Measurements from ENCODE around the gene SPINK4. TPM values are rescaled to one million over a fixed set of nuclear protein-coding genes. Genes with fewer than 3 reads are reported as not detected.

The SPINK4 gene
- total RNA-seq, 1 donor from 2014 or later: not detected

- Mint-ChIP-seq H3K36me3 (ENCODE audit: unreplicated experiment) (peaks cover 23% of the 10 kb centered on the region), H3K27ac (ENCODE audit: unreplicated experiment) (no peak overlapping the region), H3K4me1 (ENCODE audit: unreplicated experiment) (no peaks in the 10 kb centered on the region), H3K9me3 (ENCODE audit: unreplicated experiment) (no peaks in the 10 kb centered on the region), H3K27me3 (ENCODE audit: unreplicated experiment) (no peaks in the 10 kb centered on the region), H3K4me3 (ENCODE audit: unreplicated experiment) (no peak overlapping the region)
- no peak for DNase-seq (ENCODE audit: extremely low spot score, unreplicated experiment)
- TF ChIP-seq CTCF (IDR thresholded peaks at IDR 0.05): no peak
Observed at GRCh38 chr9:33249983-33250382, 10.0 kb downstream of the SPINK4 start.

- H3K4me1 Mint-ChIP-seq (ENCODE audit: unreplicated experiment): no peaks in the 10 kb centered on the region
- peaks cover 24% of the 10 kb centered on the region for H3K36me3 Mint-ChIP-seq (ENCODE audit: unreplicated experiment)
- H3K4me3 Mint-ChIP-seq (ENCODE audit: unreplicated experiment): no peak overlapping the region
- H3K27me3 Mint-ChIP-seq (ENCODE audit: unreplicated experiment): no peaks in the 10 kb centered on the region
- no peak for TF ChIP-seq CTCF (IDR thresholded peaks at IDR 0.05)
- H3K27ac Mint-ChIP-seq (ENCODE audit: unreplicated experiment): no peak overlapping the region
- DNase-seq (ENCODE audit: extremely low spot score, unreplicated experiment): no peak
- H3K9me3 Mint-ChIP-seq (ENCODE audit: unreplicated experiment): no peaks in the 10 kb centered on the region
Observed at GRCh38 chr9:33250458-33250995, 10.6 kb downstream of the SPINK4 start.

- Mint-ChIP-seq H3K27me3 (ENCODE audit: unreplicated experiment) (no peaks in the 10 kb centered on the region), H3K9me3 (ENCODE audit: unreplicated experiment) (no peaks in the 10 kb centered on the region), H3K27ac (ENCODE audit: unreplicated experiment) (no peak overlapping the region), H3K4me1 (ENCODE audit: unreplicated experiment) (no peaks in the 10 kb centered on the region), H3K4me3 (ENCODE audit: unreplicated experiment) (no peak overlapping the region), H3K36me3 (ENCODE audit: unreplicated experiment) (peaks cover 42% of the 10 kb centered on the region)
- DNase-seq (ENCODE audit: extremely low spot score, unreplicated experiment): no peak
- TF ChIP-seq CTCF (IDR thresholded peaks at IDR 0.05): no peak
Observed at GRCh38 chr9:33254211-33254610, 14.2 kb downstream of the SPINK4 start.

GRCh38 chr9:33255014-33255413, 15.0 kb downstream of the SPINK4 start:
- no peak for TF ChIP-seq CTCF (IDR thresholded peaks at IDR 0.05)
- H3K27ac Mint-ChIP-seq (ENCODE audit: unreplicated experiment): no peak overlapping the region
- H3K4me3 Mint-ChIP-seq (ENCODE audit: unreplicated experiment): no peak overlapping the region
- peaks cover 46% of the 10 kb centered on the region for H3K36me3 Mint-ChIP-seq (ENCODE audit: unreplicated experiment)
- H3K27me3 Mint-ChIP-seq (ENCODE audit: unreplicated experiment): no peaks in the 10 kb centered on the region
- no peaks in the 10 kb centered on the region for H3K9me3 Mint-ChIP-seq (ENCODE audit: unreplicated experiment)
- H3K4me1 Mint-ChIP-seq (ENCODE audit: unreplicated experiment): no peaks in the 10 kb centered on the region
- no peak for DNase-seq (ENCODE audit: extremely low spot score, unreplicated experiment)

- DNase-seq (ENCODE audit: extremely low spot score, unreplicated experiment): no peak
- H3K27me3 Mint-ChIP-seq (ENCODE audit: unreplicated experiment): no peaks in the 10 kb centered on the region
- H3K4me3 Mint-ChIP-seq (ENCODE audit: unreplicated experiment): no peak overlapping the region
- no peaks in the 10 kb centered on the region for H3K9me3 Mint-ChIP-seq (ENCODE audit: unreplicated experiment)
- no peak for TF ChIP-seq CTCF (IDR thresholded peaks at IDR 0.05)
- peaks cover 49% of the 10 kb centered on the region for H3K36me3 Mint-ChIP-seq (ENCODE audit: unreplicated experiment)
- no peaks in the 10 kb centered on the region for H3K4me1 Mint-ChIP-seq (ENCODE audit: unreplicated experiment)
- H3K27ac Mint-ChIP-seq (ENCODE audit: unreplicated experiment): no peak overlapping the region
Observed at GRCh38 chr9:33255471-33255870, 15.5 kb downstream of the SPINK4 start.

Data from osteocyte (in vitro differentiated cells).